ENCODE measurements around the gene CEP70.
"Not testable (repeated sequence)": the region's sequence is repeated elsewhere in the genome, so short reads cannot be mapped to it uniquely, and the experiment has no call there.

Gene CEP70

DNA sequence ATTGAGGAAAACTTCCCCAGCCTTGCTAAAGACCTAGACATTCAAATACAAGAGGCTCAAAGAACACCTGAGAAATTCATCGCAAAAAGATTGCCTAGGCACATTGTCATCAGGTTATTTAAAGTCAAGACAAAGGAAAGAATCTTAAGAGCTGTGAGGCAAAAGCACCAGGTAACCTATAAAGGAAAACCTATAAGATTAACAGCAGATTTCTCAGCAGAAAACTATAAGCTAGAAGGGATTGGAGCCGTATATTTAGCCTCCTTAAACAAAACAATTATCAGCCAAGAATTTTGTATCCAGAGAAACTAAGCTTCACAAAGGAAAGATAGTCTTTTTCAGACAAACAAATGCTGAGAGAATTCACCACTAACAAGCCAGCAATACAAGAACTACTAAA is 43.1 kb downstream of the CEP70 start:
- not testable (repeated sequence) for H3K9me3 ChIP-seq (ENCODE audit: low read length); H3K27ac ChIP-seq (ENCODE audit: low read depth, low read length); H3K36me3 ChIP-seq (ENCODE audit: insufficient read depth, low read length); H3K4me1 ChIP-seq (ENCODE audit: insufficient read depth, low read length); H3K9ac ChIP-seq (ENCODE audit: low read length); H3K4me3 ChIP-seq (ENCODE audit: low read depth in 1 of 2, low read length in 2 of 2); H3K27me3 ChIP-seq (ENCODE audit: control insufficient read depth in 1 of 2, insufficient read depth in 2 of 2, low read length in 2 of 2)

DNA sequence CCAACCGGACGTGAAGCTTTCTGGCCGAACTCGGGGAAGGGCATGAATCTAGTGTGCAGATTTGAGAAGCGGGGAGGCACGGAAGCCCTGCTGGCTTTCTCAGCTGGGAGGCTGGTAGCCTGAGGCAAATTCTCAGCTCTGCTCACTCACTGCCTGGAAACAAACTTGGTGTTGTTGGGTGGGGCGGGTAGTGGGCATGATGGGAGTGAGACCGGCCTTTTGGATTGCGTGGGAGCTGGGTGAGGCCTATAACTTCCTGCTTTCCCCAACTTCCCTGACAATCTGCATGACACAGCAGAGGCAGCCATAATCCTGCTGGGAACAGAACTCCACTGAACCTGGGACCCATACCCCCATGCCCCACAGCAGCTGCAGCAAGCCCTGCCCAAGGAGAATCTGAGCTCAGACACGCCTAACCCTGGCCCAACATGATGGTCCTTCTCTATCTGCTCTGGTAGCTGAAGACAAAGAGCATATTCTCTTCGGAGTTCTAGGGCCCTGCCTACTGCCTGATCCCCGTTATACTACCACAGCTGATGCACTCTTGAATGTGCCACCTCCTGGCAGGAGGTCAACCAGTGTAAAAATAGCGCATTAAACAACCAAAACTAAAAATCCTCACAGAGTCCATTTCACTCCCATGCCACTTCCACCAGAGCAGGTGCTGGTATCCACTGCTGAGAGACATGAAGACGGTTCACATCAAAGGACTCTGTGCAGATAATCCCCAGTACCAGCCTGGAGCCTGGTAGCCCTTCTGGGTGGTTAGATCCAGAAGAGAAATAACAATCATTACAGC is 44.7 kb downstream of the CEP70 start:
- Histone ChIP-seq H3K9me3 (ENCODE audit: low read length) (peaks cover 4% of the 10 kb centered on the region), H3K27ac (ENCODE audit: low read depth, low read length) (no peak overlapping the region), H3K4me1 (ENCODE audit: insufficient read depth, low read length) (no peaks in the 10 kb centered on the region), H3K27me3 (ENCODE audit: control insufficient read depth in 1 of 2, insufficient read depth in 2 of 2, low read length in 2 of 2) (no peaks in the 10 kb centered on the region), H3K9ac (ENCODE audit: low read length) (no peak overlapping the region), H3K4me3 (ENCODE audit: low read depth in 1 of 2, low read length in 2 of 2) (no peak overlapping the region), H3K36me3 (ENCODE audit: insufficient read depth, low read length) (peaks cover 10% of the 10 kb centered on the region)

DNA sequence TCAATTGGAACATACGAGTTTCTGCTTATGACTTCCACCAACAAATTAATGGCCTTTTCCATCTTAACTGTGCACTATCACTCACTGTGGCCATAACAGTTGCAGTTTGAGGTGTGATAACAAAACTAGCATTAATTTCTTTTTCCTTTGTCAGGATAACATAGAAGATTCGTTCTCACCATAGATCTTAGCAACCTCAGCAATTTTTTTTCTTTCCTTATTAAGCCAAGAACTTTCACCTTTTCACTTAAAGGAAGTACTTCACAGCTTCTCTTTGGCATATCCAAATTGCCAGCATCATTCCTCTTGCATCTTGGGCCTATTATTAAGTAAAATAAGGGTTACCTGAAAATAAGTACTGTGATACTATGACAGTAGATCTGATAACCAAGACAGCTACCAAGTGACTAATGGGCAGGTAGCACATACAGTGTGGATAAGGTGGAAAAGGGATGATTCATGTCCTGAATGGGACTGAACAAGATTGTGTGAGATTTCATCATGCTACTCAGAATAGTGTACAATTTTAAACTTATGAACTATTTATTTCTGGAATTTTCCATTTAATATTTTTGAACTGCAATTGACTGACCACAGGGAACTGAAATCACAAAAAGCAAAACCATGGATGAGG is 46.6 kb downstream of the CEP70 start:
- H3K4me1 ChIP-seq (ENCODE audit: insufficient read depth, low read length) = no peaks in the 10 kb centered on the region
- H3K4me3 ChIP-seq (ENCODE audit: low read depth in 1 of 2, low read length in 2 of 2) = no peak overlapping the region
- peaks cover 13% of the 10 kb centered on the region for H3K36me3 ChIP-seq (ENCODE audit: insufficient read depth, low read length)
- no peaks in the 10 kb centered on the region for H3K27me3 ChIP-seq (ENCODE audit: control insufficient read depth in 1 of 2, insufficient read depth in 2 of 2, low read length in 2 of 2)
- no peak overlapping the region for H3K27ac ChIP-seq (ENCODE audit: low read depth, low read length)
- H3K9ac ChIP-seq (ENCODE audit: low read length) = no peak overlapping the region
- H3K9me3 ChIP-seq (ENCODE audit: low read length) = peaks cover 4% of the 10 kb centered on the region

DNA sequence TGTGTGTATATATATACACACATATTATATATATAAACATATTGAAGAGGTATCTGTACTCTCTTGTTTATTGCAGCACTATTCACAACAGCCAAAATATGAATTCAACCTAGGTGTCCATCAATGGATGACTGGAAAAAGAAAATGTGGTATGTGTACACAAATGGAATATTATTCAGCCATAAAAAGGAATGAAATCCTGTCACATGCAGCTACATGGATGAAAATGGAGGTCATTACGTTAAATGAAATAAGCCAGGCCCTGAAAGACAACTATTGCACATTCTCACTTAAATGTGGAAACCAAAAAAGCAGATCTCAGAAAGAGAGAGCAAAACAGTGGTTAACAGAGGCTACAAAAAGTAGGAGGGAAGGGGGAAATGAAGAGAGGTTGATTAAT is 49.5 kb downstream of the CEP70 start:
- Histone ChIP-seq H3K27ac (ENCODE audit: low read depth, low read length) (no peak overlapping the region), H3K27me3 (ENCODE audit: control insufficient read depth in 1 of 2, insufficient read depth in 2 of 2, low read length in 2 of 2) (no peaks in the 10 kb centered on the region), H3K4me3 (ENCODE audit: low read depth in 1 of 2, low read length in 2 of 2) (no peak overlapping the region), H3K36me3 (ENCODE audit: insufficient read depth, low read length) (peaks cover 21% of the 10 kb centered on the region), H3K4me1 (ENCODE audit: insufficient read depth, low read length) (no peaks in the 10 kb centered on the region), H3K9ac (ENCODE audit: low read length) (no peak overlapping the region), H3K9me3 (ENCODE audit: low read length) (peaks cover 4% of the 10 kb centered on the region)

DNA sequence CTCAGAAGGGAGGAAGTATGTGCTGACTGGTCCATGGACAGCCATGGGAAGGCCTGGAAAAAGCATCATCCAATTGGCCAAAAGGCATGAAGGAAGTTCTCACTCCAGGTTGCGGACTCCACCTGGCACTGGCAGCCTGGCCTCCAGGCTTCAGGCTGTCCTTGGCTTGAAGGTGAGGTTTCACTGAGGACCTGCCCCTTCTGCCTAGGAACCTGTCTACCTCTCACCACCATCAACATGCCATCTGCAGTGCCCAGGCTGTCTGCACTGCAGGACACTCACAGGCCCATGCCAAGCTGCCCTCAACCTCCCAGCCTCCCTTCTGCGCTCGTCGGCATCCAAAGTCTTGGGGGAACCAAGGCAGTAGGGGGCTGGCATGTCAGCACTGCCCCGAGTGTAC is 51.1 kb downstream of the CEP70 start:
- Histone ChIP-seq H3K4me1 (ENCODE audit: insufficient read depth, low read length) (no peaks in the 10 kb centered on the region), H3K9me3 (ENCODE audit: low read length) (peaks cover 4% of the 10 kb centered on the region), H3K36me3 (ENCODE audit: insufficient read depth, low read length) (peaks cover 21% of the 10 kb centered on the region), H3K27me3 (ENCODE audit: control insufficient read depth in 1 of 2, insufficient read depth in 2 of 2, low read length in 2 of 2) (no peaks in the 10 kb centered on the region), H3K9ac (ENCODE audit: low read length) (no peak overlapping the region), H3K27ac (ENCODE audit: low read depth, low read length) (no peak overlapping the region), H3K4me3 (ENCODE audit: low read depth in 1 of 2, low read length in 2 of 2) (no peak overlapping the region)

DNA sequence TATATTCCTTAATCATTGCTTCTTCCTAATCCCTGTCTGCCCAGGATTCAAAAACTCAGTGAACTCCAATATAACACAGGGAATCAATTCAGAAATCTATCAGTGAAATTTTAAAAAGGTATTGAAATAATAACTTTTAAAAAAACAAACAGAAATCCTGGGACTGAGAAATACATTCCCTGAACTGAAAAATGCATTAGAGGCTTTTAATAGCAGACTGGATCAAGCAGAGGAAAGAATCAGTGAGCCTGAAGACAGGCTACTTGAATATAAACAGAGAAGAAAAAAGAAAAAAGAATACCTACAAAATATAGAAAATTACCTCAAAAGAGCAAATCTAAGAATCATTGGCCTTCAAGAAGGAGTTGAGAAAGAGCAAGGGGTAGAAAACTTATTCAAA is 54.7 kb downstream of the CEP70 start:
- no peaks in the 10 kb centered on the region for H3K9me3 ChIP-seq (ENCODE audit: low read length)

DNA sequence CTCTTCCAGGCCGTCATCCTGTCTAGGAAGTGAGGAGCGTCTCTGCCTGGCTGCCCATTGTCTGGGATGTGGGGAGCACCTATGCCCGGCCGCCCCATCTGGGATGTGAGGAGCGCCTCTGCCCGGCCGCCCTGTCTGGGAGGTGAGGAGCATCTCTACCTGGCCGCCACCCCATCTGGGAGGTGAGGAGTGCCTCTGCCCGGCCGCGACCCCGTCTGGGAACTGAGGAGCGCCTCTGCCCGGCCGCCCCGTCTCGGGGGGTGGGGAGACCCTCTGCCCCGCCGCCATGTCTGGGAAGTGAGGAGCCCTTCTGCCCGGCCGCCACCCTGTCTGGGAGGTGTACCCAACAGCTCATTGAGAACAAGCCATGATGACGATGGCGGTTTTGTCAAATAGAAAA is 72.6 kb downstream of the CEP70 start:
- H3K9ac ChIP-seq (ENCODE audit: low read length); H3K27me3 ChIP-seq (ENCODE audit: control insufficient read depth in 1 of 2, insufficient read depth in 2 of 2, low read length in 2 of 2); H3K9me3 ChIP-seq (ENCODE audit: low read length); H3K36me3 ChIP-seq (ENCODE audit: insufficient read depth, low read length); H3K4me1 ChIP-seq (ENCODE audit: insufficient read depth, low read length); H3K27ac ChIP-seq (ENCODE audit: low read depth, low read length); H3K4me3 ChIP-seq (ENCODE audit: low read depth in 1 of 2, low read length in 2 of 2): not testable (repeated sequence)

More for the DNA sequence above, 54.7 kb downstream of the CEP70 start:
- Histone ChIP-seq H3K27ac (ENCODE audit: low read depth, low read length) (no peak overlapping the region), H3K36me3 (ENCODE audit: insufficient read depth, low read length) (peaks cover 11% of the 10 kb centered on the region), H3K27me3 (ENCODE audit: control insufficient read depth in 1 of 2, insufficient read depth in 2 of 2, low read length in 2 of 2) (no peaks in the 10 kb centered on the region), H3K4me1 (ENCODE audit: insufficient read depth, low read length) (no peaks in the 10 kb centered on the region), H3K4me3 (ENCODE audit: low read depth in 1 of 2, low read length in 2 of 2) (no peak overlapping the region), H3K9ac (ENCODE audit: low read length) (no peak overlapping the region)

DNA sequence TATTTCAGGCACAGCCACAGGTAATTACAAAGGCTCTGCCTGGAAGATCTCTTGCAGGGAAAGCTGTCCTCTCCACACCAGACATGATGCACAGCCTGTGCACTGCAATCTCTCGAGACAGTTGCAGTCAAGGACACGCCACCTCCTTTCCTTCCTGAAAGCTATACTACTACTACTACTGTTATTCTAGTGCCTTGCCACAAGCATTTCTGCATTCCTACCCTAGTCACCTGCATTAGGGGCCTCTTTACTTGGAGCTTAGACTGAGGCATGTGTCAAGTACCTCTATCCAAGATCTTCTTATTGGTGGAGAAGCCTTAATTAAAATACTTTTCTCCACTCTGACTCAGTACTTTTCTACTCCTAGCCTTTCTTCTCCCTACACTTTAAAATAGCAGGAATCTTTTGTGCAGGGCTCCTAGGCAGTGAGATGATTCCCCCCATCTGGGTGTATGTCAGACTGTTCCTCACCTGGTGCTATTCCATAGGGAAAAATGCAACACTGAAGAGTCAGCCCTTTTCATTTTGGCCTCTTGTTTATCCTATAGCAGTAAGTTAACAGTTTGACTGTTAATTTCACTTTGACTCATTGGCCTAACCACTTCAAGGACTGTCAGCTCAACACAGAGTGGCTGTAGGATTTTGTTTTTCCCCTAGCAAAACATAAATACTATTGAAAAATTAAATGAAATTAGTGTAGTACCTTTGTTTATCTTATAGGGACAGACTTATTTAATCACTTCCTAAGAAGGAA is 80.8 kb downstream of the CEP70 start:
- H3K36me3 ChIP-seq (ENCODE audit: insufficient read depth, low read length) = peaks cover 8% of the 10 kb centered on the region
- H3K9ac ChIP-seq (ENCODE audit: low read length) = no peak overlapping the region
- H3K27me3 ChIP-seq (ENCODE audit: control insufficient read depth in 1 of 2, insufficient read depth in 2 of 2, low read length in 2 of 2) = no peaks in the 10 kb centered on the region
- no peak overlapping the region for H3K4me3 ChIP-seq (ENCODE audit: low read depth in 1 of 2, low read length in 2 of 2)
- no peaks in the 10 kb centered on the region for H3K9me3 ChIP-seq (ENCODE audit: low read length)
- no peak overlapping the region for H3K27ac ChIP-seq (ENCODE audit: low read depth, low read length)
- H3K4me1 ChIP-seq (ENCODE audit: insufficient read depth, low read length) = peaks cover 12% of the 10 kb centered on the region

DNA sequence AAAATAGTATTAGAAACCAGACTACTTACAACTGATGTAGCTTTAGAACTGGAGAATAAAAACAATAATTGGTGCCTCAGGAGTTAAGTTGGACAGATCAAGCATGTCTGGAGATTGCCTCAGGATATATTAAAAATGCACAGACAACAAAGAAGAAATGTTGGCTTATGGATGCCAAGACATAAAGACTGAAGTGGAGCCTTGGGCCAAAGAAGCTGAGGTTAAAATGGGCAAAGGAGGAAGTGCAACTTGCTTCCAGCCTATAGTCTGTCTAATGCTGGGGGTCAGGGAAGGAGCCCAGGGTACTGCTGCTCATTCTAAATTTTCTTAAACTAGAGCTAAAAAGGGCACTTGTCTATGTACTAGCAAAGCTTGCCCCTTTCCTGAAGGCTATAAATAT is 82.1 kb downstream of the CEP70 start:
- Histone ChIP-seq H3K36me3 (ENCODE audit: insufficient read depth, low read length) (peaks cover 8% of the 10 kb centered on the region), H3K9ac (ENCODE audit: low read length) (no peak overlapping the region)

DNA sequence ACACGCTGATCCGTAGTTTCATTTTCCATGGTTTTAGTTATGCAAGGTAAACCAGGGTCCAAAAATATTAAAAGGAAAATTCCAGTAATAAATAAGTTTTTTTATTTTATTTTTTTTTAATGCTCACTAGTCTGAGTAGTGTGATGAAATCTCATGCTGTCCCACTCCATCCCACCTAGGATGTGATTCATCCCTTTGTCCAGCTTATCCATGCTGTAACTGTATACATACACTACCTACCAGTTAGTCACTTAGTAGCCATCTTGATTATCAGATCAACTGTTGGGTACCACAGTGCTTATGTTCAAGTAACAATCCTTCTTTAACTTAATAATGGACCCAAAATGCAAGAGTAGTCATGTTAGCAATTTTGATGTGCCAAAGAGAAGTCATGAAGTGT is 84.5 kb downstream of the CEP70 start:
- H3K4me3 ChIP-seq (ENCODE audit: low read depth in 1 of 2, low read length in 2 of 2) = no peak overlapping the region
- H3K9me3 ChIP-seq (ENCODE audit: low read length) = no peaks in the 10 kb centered on the region
- H3K27me3 ChIP-seq (ENCODE audit: control insufficient read depth in 1 of 2, insufficient read depth in 2 of 2, low read length in 2 of 2) = no peaks in the 10 kb centered on the region
- no peak overlapping the region for H3K27ac ChIP-seq (ENCODE audit: low read depth, low read length)
- peaks cover 6% of the 10 kb centered on the region for H3K36me3 ChIP-seq (ENCODE audit: insufficient read depth, low read length)
- H3K4me1 ChIP-seq (ENCODE audit: insufficient read depth, low read length) = peaks cover 12% of the 10 kb centered on the region
- no peak overlapping the region for H3K9ac ChIP-seq (ENCODE audit: low read length)

More for the DNA sequence above, 82.1 kb downstream of the CEP70 start:
- no peak overlapping the region for H3K4me3 ChIP-seq (ENCODE audit: low read depth in 1 of 2, low read length in 2 of 2)
- H3K4me1 ChIP-seq (ENCODE audit: insufficient read depth, low read length) = peaks cover 12% of the 10 kb centered on the region
- H3K9me3 ChIP-seq (ENCODE audit: low read length) = no peaks in the 10 kb centered on the region
- H3K27ac ChIP-seq (ENCODE audit: low read depth, low read length) = no peak overlapping the region
- no peaks in the 10 kb centered on the region for H3K27me3 ChIP-seq (ENCODE audit: control insufficient read depth in 1 of 2, insufficient read depth in 2 of 2, low read length in 2 of 2)

DNA sequence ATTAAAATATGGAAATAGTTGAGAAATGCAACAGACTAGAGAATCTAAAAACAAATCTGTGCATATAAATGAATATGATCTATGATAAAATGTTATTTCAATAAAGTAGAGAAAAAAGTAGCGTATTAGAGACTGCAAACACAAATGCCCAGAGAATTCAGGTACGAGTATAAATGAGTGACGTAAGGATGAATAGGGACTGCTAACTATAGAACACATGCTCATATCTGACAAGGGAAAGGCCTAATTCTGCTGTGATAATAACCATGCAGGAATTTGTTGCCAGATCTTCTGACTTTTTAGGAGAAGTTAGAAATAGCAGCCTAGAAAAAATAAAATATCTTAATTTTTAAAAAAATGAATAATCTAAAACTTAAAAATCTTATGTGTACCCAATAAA is 86.5 kb downstream of the CEP70 start:
- H3K4me1 ChIP-seq (ENCODE audit: insufficient read depth, low read length) = peaks cover 5% of the 10 kb centered on the region
- H3K4me3 ChIP-seq (ENCODE audit: low read depth in 1 of 2, low read length in 2 of 2) = no peak overlapping the region
- no peak overlapping the region for H3K27ac ChIP-seq (ENCODE audit: low read depth, low read length)
- H3K27me3 ChIP-seq (ENCODE audit: control insufficient read depth in 1 of 2, insufficient read depth in 2 of 2, low read length in 2 of 2) = no peaks in the 10 kb centered on the region
- H3K9me3 ChIP-seq (ENCODE audit: low read length) = no peaks in the 10 kb centered on the region
- no peak overlapping the region for H3K9ac ChIP-seq (ENCODE audit: low read length)
- H3K36me3 ChIP-seq (ENCODE audit: insufficient read depth, low read length) = peaks cover 6% of the 10 kb centered on the region
